ENCODE data around the gene PCBP3. TPM values are rescaled to one million over a fixed set of nuclear protein-coding genes. Genes with fewer than 3 reads are reported as not detected.

The PCBP3 gene
- total RNA-seq, 1 donor = 1.1 TPM

- Histone ChIP-seq H3K4me2 (ENCODE audit: insufficient read depth, low read length) (no peak overlapping the region), H3K9me3 (ENCODE audit: low read depth, low read length) (no peaks in the 10 kb centered on the region), H3K27ac (ENCODE audit: low read depth, low read length) (no peak overlapping the region), H3K79me2 (ENCODE audit: insufficient read depth, low read length) (no peaks in the 10 kb centered on the region), H3K4me3 (ENCODE audit: insufficient read depth, low read length) (no peak overlapping the region), H2AFZ (ENCODE audit: low read length) (no peak overlapping the region), H3K4me1 (ENCODE audit: insufficient read depth, low read length) (peaks cover 22% of the 10 kb centered on the region), H3K36me3 (ENCODE audit: insufficient read depth, low read length) (no peaks in the 10 kb centered on the region), H4K20me1 (ENCODE audit: insufficient read depth, low read length) (no peaks in the 10 kb centered on the region), H3K27me3 (ENCODE audit: insufficient read depth, low read length) (no peaks in the 10 kb centered on the region)
- TF ChIP-seq CTCF (IDR thresholded peaks at IDR 0.05; ENCODE audit: extremely low read depth, low read depth, low read length) = no peak
- no peak for DNase-seq (ENCODE audit: insufficient read length, low spot score, missing footprints)
Observed at GRCh38 chr21:45861156-45861870, 217.8 kb downstream of the PCBP3 start.

GRCh38 chr21:45862543-45863207, 219.2 kb downstream of the PCBP3 start:
- no peak overlapping the region for H2AFZ ChIP-seq (ENCODE audit: low read length)
- no peaks in the 10 kb centered on the region for H4K20me1 ChIP-seq (ENCODE audit: insufficient read depth, low read length)
- no peak for TF ChIP-seq CTCF (IDR thresholded peaks at IDR 0.05; ENCODE audit: extremely low read depth, low read depth, low read length)
- H3K79me2 ChIP-seq (ENCODE audit: insufficient read depth, low read length) = no peaks in the 10 kb centered on the region
- H3K9me3 ChIP-seq (ENCODE audit: low read depth, low read length) = no peaks in the 10 kb centered on the region
- H3K36me3 ChIP-seq (ENCODE audit: insufficient read depth, low read length) = no peaks in the 10 kb centered on the region
- no peak overlapping the region for H3K27ac ChIP-seq (ENCODE audit: low read depth, low read length)
- H3K4me3 ChIP-seq (ENCODE audit: insufficient read depth, low read length) = no peak overlapping the region
- DNase-seq (ENCODE audit: insufficient read length, low spot score, missing footprints) = no peak
- peaks cover 22% of the 10 kb centered on the region for H3K4me1 ChIP-seq (ENCODE audit: insufficient read depth, low read length)
- no peaks in the 10 kb centered on the region for H3K27me3 ChIP-seq (ENCODE audit: insufficient read depth, low read length)
- H3K4me2 ChIP-seq (ENCODE audit: insufficient read depth, low read length) = no peak overlapping the region

- DNase-seq (ENCODE audit: insufficient read length, low spot score, missing footprints) = no peak
- Histone ChIP-seq H3K27ac (ENCODE audit: low read depth, low read length) (no peak overlapping the region), H4K20me1 (ENCODE audit: insufficient read depth, low read length) (no peaks in the 10 kb centered on the region), H3K79me2 (ENCODE audit: insufficient read depth, low read length) (no peaks in the 10 kb centered on the region), H3K4me2 (ENCODE audit: insufficient read depth, low read length) (no peak overlapping the region), H3K4me1 (ENCODE audit: insufficient read depth, low read length) (peaks cover 22% of the 10 kb centered on the region), H2AFZ (ENCODE audit: low read length) (no peak overlapping the region), H3K4me3 (ENCODE audit: insufficient read depth, low read length) (no peak overlapping the region), H3K36me3 (ENCODE audit: insufficient read depth, low read length) (no peaks in the 10 kb centered on the region), H3K27me3 (ENCODE audit: insufficient read depth, low read length) (no peaks in the 10 kb centered on the region), H3K9me3 (ENCODE audit: low read depth, low read length) (no peaks in the 10 kb centered on the region)
- TF ChIP-seq CTCF (IDR thresholded peaks at IDR 0.05; ENCODE audit: extremely low read depth, low read depth, low read length) = no peak
Observed at GRCh38 chr21:45863267-45863666, 219.7 kb downstream of the PCBP3 start.

GRCh38 chr21:45863751-45864150, 220.2 kb downstream of the PCBP3 start:
- no peaks in the 10 kb centered on the region for H3K79me2 ChIP-seq (ENCODE audit: insufficient read depth, low read length)
- no peak overlapping the region for H2AFZ ChIP-seq (ENCODE audit: low read length)
- H4K20me1 ChIP-seq (ENCODE audit: insufficient read depth, low read length) = no peaks in the 10 kb centered on the region
- H3K36me3 ChIP-seq (ENCODE audit: insufficient read depth, low read length) = no peaks in the 10 kb centered on the region
- no peaks in the 10 kb centered on the region for H3K9me3 ChIP-seq (ENCODE audit: low read depth, low read length)
- no peak overlapping the region for H3K27ac ChIP-seq (ENCODE audit: low read depth, low read length)
- no peak for TF ChIP-seq CTCF (IDR thresholded peaks at IDR 0.05; ENCODE audit: extremely low read depth, low read depth, low read length)
- DNase-seq (ENCODE audit: insufficient read length, low spot score, missing footprints) = no peak
- H3K27me3 ChIP-seq (ENCODE audit: insufficient read depth, low read length) = no peaks in the 10 kb centered on the region
- peaks cover 22% of the 10 kb centered on the region for H3K4me1 ChIP-seq (ENCODE audit: insufficient read depth, low read length)
- H3K4me2 ChIP-seq (ENCODE audit: insufficient read depth, low read length) = no peak overlapping the region
- H3K4me3 ChIP-seq (ENCODE audit: insufficient read depth, low read length) = no peak overlapping the region
